CD14-positive monocyte (primary cell): ENCODE measurements around the gene SPRR5. TPM values are rescaled to one million over a fixed set of nuclear protein-coding genes. Genes with fewer than 3 reads are reported as not detected.

Experiments
- DNase-seq, 3 donors: peaks; one replicate each; pipeline ENCODE4 v3.0.0-alpha.2; 2011 to 2022
- H2AFZ ChIP-seq: 2 replicates; pipeline ENCODE4 v1.6.0; 2012; ENCODE audit warnings: mild to moderate bottlenecking, low read depth, low read length, inconsistent platforms; ENCODE audit not compliant: insufficient read depth, poor library complexity, severe bottlenecking
- H3K27ac ChIP-seq, 2 donors: 1 replicate in 1 of 2; 2 replicates in 1 of 2; pipeline ENCODE4 v1.5.1; 2012 to 2013; ENCODE audit warnings: low read length in 2 of 2, control low read depth in 1 of 2, inconsistent platforms in 1 of 2, low read depth in 1 of 2, mild to moderate bottlenecking in 1 of 2
- H3K27me3 ChIP-seq, 2 donors: one replicate each; pipeline versions ENCODE4 v1.6.0 to v1.6.1; 2011 to 2013; ENCODE audit warnings: low read length in 2 of 2; ENCODE audit not compliant: control insufficient read depth in 2 of 2, insufficient read depth in 2 of 2
- H3K36me3 ChIP-seq, 2 donors: replicated peaks in 1 of 2; 1 replicate in 1 of 2; 2 replicates in 1 of 2; pipeline versions ENCODE4 v1.5.1 to v1.6.1; 2012 to 2013; ENCODE audit warnings: low read length in 2 of 2, control low read depth in 1 of 2, inconsistent platforms in 1 of 2, mild to moderate bottlenecking in 1 of 2; ENCODE audit not compliant: insufficient read depth in 2 of 2, control insufficient read depth in 1 of 2
- H3K4me1 ChIP-seq, 2 donors: 1 replicate in 1 of 2; 2 replicates in 1 of 2; pipeline versions ENCODE4 v1.5.1 to v1.6.1; 2012 to 2013; ENCODE audit warnings: low read length in 2 of 2, control low read depth in 1 of 2, inconsistent platforms in 1 of 2, mild to moderate bottlenecking in 1 of 2, moderate library complexity in 1 of 2; ENCODE audit not compliant: insufficient read depth in 2 of 2, control insufficient read depth in 1 of 2
- H3K4me2 ChIP-seq: replicated peaks from 2 replicates; pipeline ENCODE3; 2012; ENCODE audit warnings: low read length, moderate library complexity, mild to moderate bottlenecking; ENCODE audit not compliant: poor library complexity, severe bottlenecking; ENCODE audit errors: extremely low read depth
- H3K4me3 ChIP-seq, 3 experiments: fragments of 200-600 bp in 1 of 3; sonication (generic) in 1 of 3; replicated peaks in 1 of 3; 1 replicate in 2 of 3; 2 replicates in 1 of 3; pipeline ENCODE4 v1.5.1; 2011 to 2013; ENCODE audit warnings: low read length in 3 of 3, mild to moderate bottlenecking in 3 of 3, control low read depth in 2 of 3, low read depth in 2 of 3, inconsistent platforms in 1 of 3, moderate library complexity in 1 of 3
- H3K79me2 ChIP-seq: 2 replicates; pipeline ENCODE4 v1.6.0; 2012; ENCODE audit warnings: mild to moderate bottlenecking, control low read depth, inconsistent platforms, low read length, moderate library complexity; ENCODE audit not compliant: insufficient read depth
- H3K9ac ChIP-seq: 2 replicates; pipeline ENCODE4 v1.6.0; 2017; ENCODE audit warnings: low read length, mild to moderate bottlenecking; ENCODE audit not compliant: insufficient read depth, poor library complexity, severe bottlenecking
- H3K9me3 ChIP-seq, 2 donors: replicated peaks in 1 of 2; 1 replicate in 1 of 2; 2 replicates in 1 of 2; pipeline versions ENCODE4 v1.5.1 to v1.6.1; 2012 to 2013; ENCODE audit warnings: low read length in 2 of 2, control low read depth in 1 of 2; ENCODE audit not compliant: control insufficient read depth in 1 of 2, insufficient read depth in 1 of 2
- H4K20me1 ChIP-seq: 2 replicates; pipeline ENCODE4 v1.6.0; 2012; ENCODE audit warnings: mild to moderate bottlenecking, low read length, control low read depth, moderate library complexity; ENCODE audit not compliant: insufficient read depth
- H3K27ac Mint-ChIP-seq, 7 donors: one replicate each; pipeline ENCODE4 v1.8.0; 2020; ENCODE audit warnings: mild to moderate bottlenecking in 7 of 7, mixed read lengths in 7 of 7, moderate library complexity in 6 of 7, inconsistent platforms in 2 of 7
- H3K27me3 Mint-ChIP-seq, 3 donors: one replicate each; pipeline ENCODE4 v1.8.0; 2021 to 2022; ENCODE audit warnings: low read depth in 3 of 3, mild to moderate bottlenecking in 3 of 3, mixed read lengths in 3 of 3, moderate library complexity in 3 of 3, inconsistent platforms in 1 of 3
- H3K36me3 Mint-ChIP-seq, 2 donors: one replicate each; pipeline ENCODE4 v1.8.0; 2020; ENCODE audit warnings: mixed read lengths in 2 of 2, inconsistent platforms in 1 of 2, mild to moderate bottlenecking in 1 of 2
- H3K4me1 Mint-ChIP-seq: one replicate; pipeline ENCODE4 v1.8.0; 2020; ENCODE audit warnings: mild to moderate bottlenecking, mixed read lengths
- H3K4me3 Mint-ChIP-seq, 2 donors: one replicate each; pipeline ENCODE4 v1.8.0; 2020; ENCODE audit warnings: mild to moderate bottlenecking in 2 of 2, mixed read lengths in 2 of 2, moderate library complexity in 1 of 2
- H3K9me3 Mint-ChIP-seq, 7 donors: one replicate each; pipeline ENCODE4 v1.8.0; 2020 to 2022; ENCODE audit warnings: mixed read lengths in 7 of 7, mild to moderate bottlenecking in 6 of 7, moderate library complexity in 6 of 7, inconsistent platforms in 2 of 7
- WGBS: methylation state at CpG from one replicate; pipeline ENCODE4 v1.1.5; 2013; ENCODE audit warnings: missing lambda C conversion rate; ENCODE audit not compliant: insufficient coverage; 5-methylcytosine and 5-hydroxymethylcytosine counted together
- intact Hi-C, 2 donors: fragments of 100-400 bp; cut with micrococcal nuclease; formaldehyde crosslinking; loops; one replicate each; pipeline versions ENCODE4 v1.15.0 to v1.15.1; 2023
- polyA plus RNA-seq, 3 donors: library from polyadenylated mRNA; depleted of rRNA in 1 of 3; unstranded in 2 of 3; stranded (reverse) in 1 of 3; fragments of 300-500 nt in 2 of 3; fragments of >200 nt in 1 of 3; fragmentation: Illumina TruSeq in 2 of 3; gene quantifications; 1 replicate in 2 of 3; 2 replicates in 1 of 3; pipeline ENCODE4 v1.2.3, GENCODE V29; 2012 to 2021
- TF ChIP-seq, protein P1 (sequence below): fragments of 200-600 bp; IDR thresholded peaks from one replicate; pipeline ENCODE4 v1.8.0; 2022; ENCODE audit warnings: antibody characterized with exemption, mild to moderate bottlenecking

The SPRR5 gene
- polyA plus RNA-seq, 3 donors, result not detected

- 88% methylated on average over 1 of the region's 4 CpGs for WGBS
- Histone ChIP-seq H3K4me3 (no peak overlapping the region), H3K9me3 (no peaks in the 10 kb centered on the region), H3K4me2 (no peak overlapping the region), H3K79me2 (no peaks in the 10 kb centered on the region), H4K20me1 (no peaks in the 10 kb centered on the region), H3K9ac (no peak overlapping the region), H3K4me1 (no peaks in the 10 kb centered on the region), H3K27me3 (peaks cover 0 to 2% of the 10 kb centered on the region in 2 donors), H2AFZ (no peak overlapping the region), H3K36me3 (no peaks in the 10 kb centered on the region), H3K27ac (no peak overlapping the region)
- Mint-ChIP-seq H3K36me3 (no peaks in the 10 kb centered on the region), H3K27me3 (peaks cover 1 to 6% (median 2%) of the 10 kb centered on the region in 3 donors), H3K27ac (no peak overlapping the region), H3K4me1 (no peaks in the 10 kb centered on the region), H3K4me3 (no peak overlapping the region), H3K9me3 (no peaks in the 10 kb centered on the region)
- DNase-seq, result no peak
- intact Hi-C loops, result no loop called here
- TF ChIP-seq, protein P1, sequence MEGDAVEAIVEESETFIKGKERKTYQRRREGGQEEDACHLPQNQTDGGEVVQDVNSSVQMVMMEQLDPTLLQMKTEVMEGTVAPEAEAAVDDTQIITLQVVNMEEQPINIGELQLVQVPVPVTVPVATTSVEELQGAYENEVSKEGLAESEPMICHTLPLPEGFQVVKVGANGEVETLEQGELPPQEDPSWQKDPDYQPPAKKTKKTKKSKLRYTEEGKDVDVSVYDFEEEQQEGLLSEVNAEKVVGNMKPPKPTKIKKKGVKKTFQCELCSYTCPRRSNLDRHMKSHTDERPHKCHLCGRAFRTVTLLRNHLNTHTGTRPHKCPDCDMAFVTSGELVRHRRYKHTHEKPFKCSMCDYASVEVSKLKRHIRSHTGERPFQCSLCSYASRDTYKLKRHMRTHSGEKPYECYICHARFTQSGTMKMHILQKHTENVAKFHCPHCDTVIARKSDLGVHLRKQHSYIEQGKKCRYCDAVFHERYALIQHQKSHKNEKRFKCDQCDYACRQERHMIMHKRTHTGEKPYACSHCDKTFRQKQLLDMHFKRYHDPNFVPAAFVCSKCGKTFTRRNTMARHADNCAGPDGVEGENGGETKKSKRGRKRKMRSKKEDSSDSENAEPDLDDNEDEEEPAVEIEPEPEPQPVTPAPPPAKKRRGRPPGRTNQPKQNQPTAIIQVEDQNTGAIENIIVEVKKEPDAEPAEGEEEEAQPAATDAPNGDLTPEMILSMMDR, result no peak
These were observed 14.7 kb upstream of the SPRR5 start for GRCh38 chr1:152932170-152932811.

DNA sequence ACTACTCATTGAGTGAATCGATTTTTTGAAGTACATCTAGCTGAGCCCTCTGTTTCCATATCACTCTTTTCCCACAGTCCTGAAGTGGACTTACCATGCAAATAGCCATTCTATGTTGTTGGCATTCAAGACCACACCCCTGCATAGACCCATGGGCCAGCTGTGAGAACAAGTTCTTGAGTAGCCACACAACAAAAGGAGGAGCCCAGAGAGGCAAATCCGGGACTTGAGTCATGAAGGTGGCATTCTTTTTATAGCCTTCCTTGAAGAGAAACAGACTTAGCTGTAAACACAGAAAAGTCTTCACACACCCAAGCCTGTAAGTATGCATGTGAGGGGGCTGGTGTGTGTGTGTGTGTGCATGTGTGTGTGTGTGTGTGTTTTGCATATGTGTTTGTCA is 13.8 kb upstream of the SPRR5 start:
- no peaks in the 10 kb centered on the region for H3K36me3 Mint-ChIP-seq

More for the DNA sequence above, 13.8 kb upstream of the SPRR5 start:
- H3K9me3 Mint-ChIP-seq, result no peaks in the 10 kb centered on the region
- Histone ChIP-seq H3K9me3 (no peaks in the 10 kb centered on the region), H2AFZ (no peak overlapping the region), H3K27ac (no peak overlapping the region), H3K9ac (no peak overlapping the region), H3K36me3 (no peaks in the 10 kb centered on the region), H3K4me3 (no peak overlapping the region), H4K20me1 (no peaks in the 10 kb centered on the region), H3K27me3 (peaks cover 0 to 2% of the 10 kb centered on the region in 2 donors), H3K4me2 (no peak overlapping the region), H3K4me1 (no peaks in the 10 kb centered on the region), H3K79me2 (no peaks in the 10 kb centered on the region)
- H3K27ac Mint-ChIP-seq, result no peak overlapping the region
- intact Hi-C loops, result no loop called here
- H3K4me3 Mint-ChIP-seq, result no peak overlapping the region
- TF ChIP-seq, protein P1, result no peak
- DNase-seq, result no peak
- no peaks in the 10 kb centered on the region for H3K4me1 Mint-ChIP-seq
- WGBS, result 55% methylated on average over 1 of the region's 2 CpGs
- peaks cover 1 to 6% (median 2%) of the 10 kb centered on the region in 3 donors for H3K27me3 Mint-ChIP-seq
